ENCODE data around the gene DENND1C. TPM values are rescaled to one million over a fixed set of nuclear protein-coding genes. Genes with fewer than 3 reads are reported as not detected.

The DENND1C gene
- total RNA-seq, 1 experiment from 2014 or later, result not detected

DNA sequence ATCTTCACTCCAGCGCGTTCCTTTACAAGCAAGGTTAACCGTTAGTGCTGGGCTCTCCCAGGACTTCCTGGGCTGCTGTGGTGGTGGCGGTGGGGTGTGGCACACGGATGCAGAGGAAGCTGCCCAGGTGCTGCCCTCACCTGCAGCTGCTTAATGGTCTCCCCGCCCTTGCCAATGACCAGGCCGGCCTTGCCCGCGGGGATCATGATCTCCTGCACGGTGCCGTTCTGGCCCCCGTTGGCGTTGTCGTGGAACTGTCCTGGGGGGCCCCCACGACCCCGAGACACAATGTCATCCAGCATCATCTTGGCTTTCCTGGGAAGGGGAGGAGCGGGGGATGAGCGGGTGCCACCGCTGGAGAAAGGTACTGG lies 63.0 kb downstream of the DENND1C start:
- peaks cover 44% of the 10 kb centered on the region for H4K20me1 ChIP-seq (ENCODE audit: insufficient read depth)
- H3K4me3 ChIP-seq, result no peak overlapping the region
- peaks cover 10% of the 10 kb centered on the region for H3K4me1 ChIP-seq (replicated peaks; ENCODE audit: insufficient read depth)
- no peaks in the 10 kb centered on the region for H3K27me3 ChIP-seq (ENCODE audit: insufficient read depth, low read depth)
- peaks cover 34% of the 10 kb centered on the region for H3K79me2 ChIP-seq (ENCODE audit: low read depth)
- POLR2A ChIA-PET (ENCODE audit: unreplicated experiment), result no interaction called here
- no peaks in the 10 kb centered on the region for H3K9me2 ChIP-seq (ENCODE audit: insufficient read depth)
- CTCF ChIA-PET, result interaction anchor here (0.7 kb wide), 1 partner anchor 409 kb away, joined by 3 read pairs; no protein-coding TSS in a partner anchor
- no peak for DNase-seq
- no peak overlapping the region for H3K27ac ChIP-seq
- BruUV-seq (replicated peaks), result no TSS peak
- TF ChIP-seq EZH2 (IDR thresholded peaks at IDR 0.05; ENCODE audit: low read depth), result no peak
- no peaks in the 10 kb centered on the region for H3K9me3 ChIP-seq (ENCODE audit: insufficient read depth, low read depth)
- H3F3A ChIP-seq (ENCODE audit: insufficient read depth, low read depth), result no peaks in the 10 kb centered on the region; the same call in 1 of the 2 replicates
- intact Hi-C loops (cut with micrococcal nuclease; ENCODE audit: unreplicated experiment), result no loop called here
- no peaks in the 10 kb centered on the region for H3K36me3 ChIP-seq (ENCODE audit: low read depth)
- H3K4me2 ChIP-seq, result no peak overlapping the region
- no peak overlapping the region for H2AFZ ChIP-seq

DNA sequence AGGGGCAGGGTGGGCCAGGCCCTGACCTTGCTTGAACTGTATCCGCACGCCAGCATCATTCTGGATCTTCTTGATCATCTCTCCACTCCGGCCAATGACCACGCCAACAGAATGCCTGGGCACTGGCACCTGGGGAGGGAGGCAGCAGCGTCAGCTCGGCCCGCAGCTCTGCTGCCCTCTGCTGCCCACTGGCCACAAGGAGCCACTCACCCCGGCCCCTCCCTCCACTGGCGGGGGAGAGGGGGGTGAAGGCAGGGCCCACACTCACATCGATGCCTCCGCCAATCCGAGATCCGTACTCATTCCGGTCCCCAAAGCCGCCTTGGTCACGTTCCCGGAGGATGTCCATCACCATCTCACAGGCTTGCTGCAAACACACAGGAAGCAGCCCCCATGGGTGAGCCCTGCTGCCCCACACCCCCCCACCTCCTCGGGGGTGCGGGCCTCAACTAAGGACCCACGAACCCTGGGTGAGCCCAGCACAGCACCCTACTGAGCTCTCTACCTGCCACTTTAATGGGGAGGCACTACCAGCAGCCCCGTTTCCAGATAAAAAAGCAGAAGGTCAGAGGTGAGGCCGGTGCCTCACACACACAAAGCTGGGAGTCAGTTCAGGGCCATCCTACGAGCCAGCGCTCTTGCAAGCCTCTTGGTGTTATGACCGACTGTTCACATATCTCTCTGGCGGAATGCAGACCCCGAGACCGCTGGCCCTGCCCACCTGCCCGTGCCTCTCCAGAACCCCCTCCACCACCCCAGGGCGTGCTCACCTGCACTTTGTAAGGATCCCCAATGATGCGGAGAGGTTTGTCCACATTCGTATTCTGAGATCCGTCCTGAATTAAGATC lies 63.6 kb downstream of the DENND1C start:
- DNase-seq, result no peak
- no peaks in the 10 kb centered on the region for H3K27me3 ChIP-seq (ENCODE audit: insufficient read depth, low read depth)
- intact Hi-C loops (cut with micrococcal nuclease; ENCODE audit: unreplicated experiment), result no loop called here
- H4K20me1 ChIP-seq (ENCODE audit: insufficient read depth), result peaks cover 38% of the 10 kb centered on the region
- H3K9me3 ChIP-seq (ENCODE audit: insufficient read depth, low read depth), result no peaks in the 10 kb centered on the region
- ChIA-PET CTCF (interaction anchor here (0.7 kb wide), 1 partner anchor 409 kb away, joined by 3 read pairs; no protein-coding TSS in a partner anchor), POLR2A (ENCODE audit: unreplicated experiment) (no interaction called here)
- no peak overlapping the region for H3K27ac ChIP-seq
- H3K36me3 ChIP-seq (ENCODE audit: low read depth), result no peaks in the 10 kb centered on the region
- H3K4me3 ChIP-seq, result no peak overlapping the region
- no TSS peak for BruUV-seq (replicated peaks)
- peaks cover 28% of the 10 kb centered on the region for H3K79me2 ChIP-seq (ENCODE audit: low read depth)
- H3K9me2 ChIP-seq (ENCODE audit: insufficient read depth), result no peaks in the 10 kb centered on the region
- no peaks in the 10 kb centered on the region; the same call in 1 of the 2 replicates for H3F3A ChIP-seq (ENCODE audit: insufficient read depth, low read depth)
- H2AFZ ChIP-seq, result no peak overlapping the region
- peaks cover 7% of the 10 kb centered on the region for H3K4me1 ChIP-seq (replicated peaks; ENCODE audit: insufficient read depth)
- H3K4me2 ChIP-seq, result no peak overlapping the region
- TF ChIP-seq, protein P1, sequence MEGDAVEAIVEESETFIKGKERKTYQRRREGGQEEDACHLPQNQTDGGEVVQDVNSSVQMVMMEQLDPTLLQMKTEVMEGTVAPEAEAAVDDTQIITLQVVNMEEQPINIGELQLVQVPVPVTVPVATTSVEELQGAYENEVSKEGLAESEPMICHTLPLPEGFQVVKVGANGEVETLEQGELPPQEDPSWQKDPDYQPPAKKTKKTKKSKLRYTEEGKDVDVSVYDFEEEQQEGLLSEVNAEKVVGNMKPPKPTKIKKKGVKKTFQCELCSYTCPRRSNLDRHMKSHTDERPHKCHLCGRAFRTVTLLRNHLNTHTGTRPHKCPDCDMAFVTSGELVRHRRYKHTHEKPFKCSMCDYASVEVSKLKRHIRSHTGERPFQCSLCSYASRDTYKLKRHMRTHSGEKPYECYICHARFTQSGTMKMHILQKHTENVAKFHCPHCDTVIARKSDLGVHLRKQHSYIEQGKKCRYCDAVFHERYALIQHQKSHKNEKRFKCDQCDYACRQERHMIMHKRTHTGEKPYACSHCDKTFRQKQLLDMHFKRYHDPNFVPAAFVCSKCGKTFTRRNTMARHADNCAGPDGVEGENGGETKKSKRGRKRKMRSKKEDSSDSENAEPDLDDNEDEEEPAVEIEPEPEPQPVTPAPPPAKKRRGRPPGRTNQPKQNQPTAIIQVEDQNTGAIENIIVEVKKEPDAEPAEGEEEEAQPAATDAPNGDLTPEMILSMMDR (conservative IDR thresholded peaks at IDR 0.05), result no peak
- no peak for TF ChIP-seq EZH2 (IDR thresholded peaks at IDR 0.05; ENCODE audit: low read depth)

Other genes starting within 250 kb of the DENND1C start
- 36.8 and 44.2 TPM in 2 replicates for gene MLLT1, start 201.8 kb downstream of the DENND1C start, total RNA-seq (2021)
- not detected in 2 replicates for gene ACER1, start 148.2 kb downstream of the DENND1C start, total RNA-seq (2021)
- 63.7 and 65.3 TPM in 2 replicates for gene CLPP, start 120.3 kb downstream of the DENND1C start, total RNA-seq (2021)
- 53.6 and 75.7 TPM in 2 replicates for gene ALKBH7, start 109.0 kb downstream of the DENND1C start, total RNA-seq (2021)
- gene PSPN, start 105.9 kb downstream of the DENND1C start, total RNA-seq (2021), result 1.3 TPM in 2 replicates
- 40.9 and 43.8 TPM in 2 replicates for gene GTF2F1, start 88.6 kb downstream of the DENND1C start, total RNA-seq (2021)
- gene KHSRP, start 57.0 kb downstream of the DENND1C start, total RNA-seq (2021), result 201 and 288 TPM in 2 replicates
- gene SLC25A41, start 48.0 kb downstream of the DENND1C start, total RNA-seq (2021), result not detected in 2 replicates
- gene SLC25A23, start 22.0 kb downstream of the DENND1C start, total RNA-seq (2021), result 57.5 and 59.5 TPM in 2 replicates
- 36.4 and 40.6 TPM in 2 replicates for gene CRB3, start 17.5 kb downstream of the DENND1C start, total RNA-seq (2021)
- not detected in 2 replicates for gene TUBB4A, start 20.5 kb upstream of the DENND1C start, total RNA-seq (2021)
- 8.4 and 11.2 TPM in 2 replicates for gene TNFSF9, start 49.2 kb upstream of the DENND1C start, total RNA-seq (2021)
- gene CD70, start 109.4 kb upstream of the DENND1C start, total RNA-seq (2021), result not detected in 2 replicates
- 0.30 and 0.37 TPM in 2 replicates for gene TNFSF14, start 188.4 kb upstream of the DENND1C start, total RNA-seq (2021)
- gene C3, start 238.9 kb upstream of the DENND1C start, total RNA-seq (2021), result 130 and 132 TPM in 2 replicates

All from PC-9 (cell line).